Cardiac fibroblast (primary cell): Measurements from ENCODE around the gene AMZ1.
A peak's percentile ranks its signal among the peaks of the same experiment; 100 is the strongest.
"Not testable (repeated sequence)": the region's sequence is repeated elsewhere in the genome, so short reads cannot be mapped to it uniquely, and the experiment has no call there.

Experiments
- DNase-seq, 2 donors: peaks; one replicate each; pipeline versions ENCODE4 v3.0.0 to v3.0.0-alpha.2; 2010; ENCODE audit warnings: low read depth in 2 of 2
- H3K4me3 ChIP-seq, 2 donors: replicated peaks in 1 of 2; 1 replicate in 1 of 2; 2 replicates in 1 of 2; pipeline ENCODE4 v1.5.1; 2011; ENCODE audit warnings: low read depth in 2 of 2, low read length in 2 of 2, mild to moderate bottlenecking in 2 of 2, moderate library complexity in 1 of 2
- CTCF ChIP-seq: IDR thresholded peaks from one replicate; pipeline ENCODE4 v1.5.1; 2011; ENCODE audit warnings: low read depth, mild to moderate bottlenecking, low read length, inconsistent platforms

The AMZ1 gene

GRCh38 chr7:2668401-2668800, 19.6 kb upstream of the AMZ1 start:
- no peak overlapping the region for H3K4me3 ChIP-seq
- TF ChIP-seq CTCF: no peak
- peak; percentile 83 for DNase-seq

GRCh38 chr7:2670171-2670570, 17.8 kb upstream of the AMZ1 start:
- H3K4me3 ChIP-seq: no peak overlapping the region
- DNase-seq: no peak
- no peak for TF ChIP-seq CTCF

GRCh38 chr7:2670720-2671391, 17.1 kb upstream of the AMZ1 start:
- no peak overlapping the region for H3K4me3 ChIP-seq
- TF ChIP-seq CTCF: peak; percentile 93
- peak; percentile 65 to 70 for DNase-seq

- not testable (repeated sequence) for DNase-seq, H3K4me3 ChIP-seq
These were observed 14.8 kb upstream of the AMZ1 start for GRCh38 chr7:2673214-2673613.

DNA sequence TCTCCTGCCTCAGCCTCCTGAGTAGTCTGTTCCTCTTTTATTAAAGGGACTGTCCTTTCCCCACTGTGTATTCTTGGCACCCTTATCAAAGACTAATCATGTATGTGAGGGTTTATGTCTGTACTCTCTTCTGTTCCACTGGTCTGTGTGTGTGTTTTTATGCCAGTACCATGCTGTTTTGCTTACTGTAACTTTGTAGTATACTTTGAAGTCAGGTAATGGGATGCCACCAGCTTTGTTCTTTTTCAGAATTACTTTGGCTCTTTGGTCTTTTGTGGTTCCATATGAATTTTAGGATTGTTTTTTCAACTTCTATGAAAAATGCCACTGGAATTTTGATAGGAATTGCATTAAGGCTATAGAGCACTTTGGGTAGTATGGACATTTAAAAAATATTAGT, 14.1 kb upstream of the AMZ1 start:
- no peak for TF ChIP-seq CTCF
- H3K4me3 ChIP-seq: no peak overlapping the region

GRCh38 chr7:2675256-2675764, 12.7 kb upstream of the AMZ1 start:
- no peak for DNase-seq
- no peak for TF ChIP-seq CTCF
- H3K4me3 ChIP-seq: no peak overlapping the region

More for the DNA sequence above, 14.1 kb upstream of the AMZ1 start:
- no peak for DNase-seq

- not testable (repeated sequence) for DNase-seq, H3K4me3 ChIP-seq
These were observed 11.4 kb upstream of the AMZ1 start for GRCh38 chr7:2676576-2676975.

DNA sequence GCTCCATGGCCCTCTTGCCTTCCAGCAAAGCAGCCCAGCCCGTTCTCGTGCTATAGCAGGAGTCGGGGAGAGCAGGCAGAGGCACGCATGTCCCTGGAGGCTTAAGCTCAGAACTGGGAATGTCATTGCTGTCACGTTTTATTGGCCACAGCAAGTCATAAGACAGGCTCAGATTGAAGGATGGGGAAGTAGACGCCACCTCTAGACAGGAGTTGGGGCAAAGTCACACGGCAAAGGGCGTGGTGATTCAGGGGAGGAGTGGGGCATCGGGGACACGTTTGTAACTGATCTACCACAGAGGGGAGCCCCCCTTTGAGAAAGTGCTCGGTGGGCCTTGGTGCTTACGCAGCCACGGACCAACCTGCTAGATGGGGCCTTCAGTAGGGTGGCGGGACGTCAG, 9.5 kb upstream of the AMZ1 start:
- not testable (repeated sequence) for H3K4me3 ChIP-seq

DNA sequence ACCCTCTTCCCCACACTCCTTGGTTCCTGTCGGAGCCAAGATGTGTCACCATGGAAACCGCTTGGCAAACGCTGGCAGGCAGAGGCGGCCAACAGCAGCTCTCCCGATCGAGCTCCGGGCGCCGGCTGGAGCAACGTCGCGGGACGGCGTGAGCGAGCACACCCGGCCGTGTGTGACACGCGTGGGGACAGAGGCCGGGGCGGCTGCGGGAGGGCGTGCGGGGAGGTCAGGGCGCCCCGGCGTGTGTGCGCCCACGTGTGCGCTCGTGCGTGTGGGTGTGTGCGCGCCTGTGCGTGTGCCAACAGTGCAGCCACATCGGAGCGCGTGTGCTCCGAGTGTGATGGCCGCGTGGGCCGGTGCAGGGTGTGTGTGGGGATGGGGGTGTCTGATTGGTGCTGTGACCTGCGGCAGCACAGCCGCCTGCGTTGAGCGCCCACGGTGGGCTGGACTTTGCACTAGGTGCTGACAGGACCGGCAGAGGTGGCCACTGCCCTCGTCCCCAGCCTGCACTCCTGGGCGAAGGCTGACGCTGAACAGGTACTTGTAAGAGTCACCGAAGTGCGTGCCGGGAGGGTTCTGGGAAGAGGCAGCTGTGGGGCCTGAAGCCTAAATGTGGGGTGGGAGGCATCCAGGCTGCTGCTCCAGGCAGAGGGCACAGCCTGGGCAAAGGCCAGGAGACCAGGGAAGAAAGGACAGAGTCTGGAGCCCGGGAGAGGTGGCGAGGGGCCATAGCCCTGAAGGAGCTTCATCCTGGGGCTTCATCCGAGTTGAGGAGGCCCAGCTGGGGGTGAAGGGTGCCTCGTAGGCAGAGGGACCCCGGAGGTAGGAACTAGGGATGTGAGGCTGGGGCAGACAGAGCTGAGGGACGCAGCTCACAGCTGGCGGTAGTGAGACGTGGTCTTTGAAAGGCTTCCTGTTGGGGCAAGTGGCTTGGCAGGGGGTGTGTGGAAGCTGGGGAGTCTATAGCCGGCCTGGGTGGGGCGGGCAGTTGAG, 8.6 kb upstream of the AMZ1 start:
- not testable (repeated sequence) for DNase-seq, H3K4me3 ChIP-seq

More for the DNA sequence above, 9.5 kb upstream of the AMZ1 start:
- DNase-seq: not testable (repeated sequence)
